ENCODE data around the gene LIMK2.
A peak's percentile ranks its signal among the peaks of the same experiment; 100 is the strongest.
"Not testable (repeated sequence)": the region's sequence is repeated elsewhere in the genome, so short reads cannot be mapped to it uniquely, and the experiment has no call there.

The LIMK2 gene

GRCh38 chr22:31244943-31245451, 32.9 kb downstream of the LIMK2 start:
- peak; percentile 10 for DNase-seq

- DNase-seq: not testable (repeated sequence)
Measured at GRCh38 chr22:31245998-31246397, 33.9 kb downstream of the LIMK2 start.

- DNase-seq: no peak
Measured at GRCh38 chr22:31246687-31247086, 34.6 kb downstream of the LIMK2 start.

- no peak for DNase-seq
Measured at GRCh38 chr22:31247726-31248125, 35.6 kb downstream of the LIMK2 start.

GRCh38 chr22:31248138-31248745, 36.1 kb downstream of the LIMK2 start:
- DNase-seq: no peak

DNA sequence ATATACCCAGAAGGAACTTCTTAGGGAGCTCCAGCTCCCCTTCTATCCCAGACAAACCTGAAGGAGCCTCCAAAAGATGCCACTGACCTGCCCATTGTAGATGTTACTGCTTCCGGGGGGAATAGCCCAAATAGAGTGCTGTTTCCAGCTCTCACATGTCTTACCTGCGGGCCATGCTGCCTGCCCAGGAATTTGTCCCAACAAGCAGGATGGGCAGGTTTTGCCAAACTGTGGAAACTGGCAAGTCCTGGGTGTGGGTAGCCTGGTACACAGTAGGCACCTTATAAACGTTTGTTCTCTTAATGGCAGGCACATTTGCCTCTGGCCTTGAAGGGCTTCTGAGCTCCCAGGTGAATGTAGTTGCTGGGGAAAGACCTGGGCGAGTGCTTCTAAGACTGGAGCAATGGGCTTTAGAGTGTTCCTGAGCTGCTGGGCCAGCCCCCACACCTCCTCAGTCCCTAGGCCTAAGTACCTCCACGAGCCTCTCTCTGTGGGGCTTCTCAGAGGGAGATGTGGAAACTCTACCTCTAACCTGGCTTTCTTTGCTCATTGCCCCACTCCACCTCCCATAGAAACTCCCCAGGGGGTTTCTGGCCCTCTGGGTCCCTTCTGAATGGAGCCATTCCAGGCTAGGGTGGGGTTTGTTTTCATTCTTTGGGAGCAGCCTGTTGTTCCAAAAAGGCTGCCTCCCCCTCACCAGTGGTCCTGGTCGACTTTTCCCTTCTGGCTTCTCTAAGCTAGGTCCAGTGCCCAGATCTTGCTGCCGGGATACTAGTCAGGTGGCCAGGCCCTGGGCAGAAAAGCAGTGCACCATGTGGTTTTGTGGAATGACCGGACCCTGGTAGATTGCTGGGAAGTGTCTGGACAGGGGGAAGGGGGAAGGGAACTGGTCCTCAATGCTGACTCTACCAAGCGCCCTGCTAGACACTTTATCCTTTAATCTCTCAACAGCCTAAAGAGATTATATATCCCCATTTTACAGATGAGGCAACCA, 37.2 kb downstream of the LIMK2 start:
- DNase-seq: no peak

- DNase-seq: no peak
Measured at GRCh38 chr22:31250740-31251600, 38.9 kb downstream of the LIMK2 start.

GRCh38 chr22:31253949-31254348, 41.9 kb downstream of the LIMK2 start:
- no peak for DNase-seq

- DNase-seq: no peak
Measured at GRCh38 chr22:31259798-31260473, 47.8 kb downstream of the LIMK2 start.

GRCh38 chr22:31260474-31260856, 48.4 kb downstream of the LIMK2 start:
- DNase-seq: no peak

DNA sequence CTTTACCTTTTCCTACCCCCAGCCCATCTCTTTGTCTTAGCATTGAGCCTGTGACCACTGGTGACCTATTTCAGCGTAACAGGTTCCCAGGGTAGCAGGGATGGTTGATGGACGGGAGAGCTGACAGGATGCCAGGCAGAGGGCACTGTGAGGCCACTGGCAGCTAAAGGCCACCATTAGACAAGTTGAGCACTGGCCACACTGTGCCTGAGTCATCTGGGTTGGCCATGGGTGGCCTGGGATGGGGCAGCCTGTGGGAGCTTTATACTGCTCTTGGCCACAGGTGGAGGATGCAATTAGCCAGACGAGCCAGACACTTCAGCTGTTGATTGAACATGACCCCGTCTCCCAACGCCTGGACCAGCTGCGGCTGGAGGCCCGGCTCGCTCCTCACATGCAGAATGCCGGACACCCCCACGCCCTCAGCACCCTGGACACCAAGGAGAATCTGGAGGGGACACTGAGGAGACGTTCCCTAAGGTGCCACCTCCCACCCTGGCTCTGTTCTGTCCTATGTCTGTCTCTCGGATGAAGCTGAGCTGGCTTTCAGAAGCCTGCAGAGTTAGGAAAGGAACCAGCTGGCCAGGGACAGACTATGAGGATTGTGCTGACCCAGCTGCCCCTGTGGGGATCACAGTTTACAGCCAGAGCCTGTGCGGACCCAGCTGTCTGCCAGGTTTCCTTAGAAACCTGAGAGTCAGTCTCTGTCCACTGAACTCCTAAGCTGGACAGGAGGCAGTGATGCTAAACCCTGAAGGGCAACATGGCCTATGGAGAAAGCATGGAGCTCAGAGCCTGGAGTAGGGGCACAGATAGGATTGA, 50.4 kb downstream of the LIMK2 start:
- DNase-seq: no peak

- no peak for DNase-seq
Measured at GRCh38 chr22:31263896-31264640, 52.0 kb downstream of the LIMK2 start.

GRCh38 chr22:31268281-31268680, 56.2 kb downstream of the LIMK2 start:
- no peak for DNase-seq

DNA sequence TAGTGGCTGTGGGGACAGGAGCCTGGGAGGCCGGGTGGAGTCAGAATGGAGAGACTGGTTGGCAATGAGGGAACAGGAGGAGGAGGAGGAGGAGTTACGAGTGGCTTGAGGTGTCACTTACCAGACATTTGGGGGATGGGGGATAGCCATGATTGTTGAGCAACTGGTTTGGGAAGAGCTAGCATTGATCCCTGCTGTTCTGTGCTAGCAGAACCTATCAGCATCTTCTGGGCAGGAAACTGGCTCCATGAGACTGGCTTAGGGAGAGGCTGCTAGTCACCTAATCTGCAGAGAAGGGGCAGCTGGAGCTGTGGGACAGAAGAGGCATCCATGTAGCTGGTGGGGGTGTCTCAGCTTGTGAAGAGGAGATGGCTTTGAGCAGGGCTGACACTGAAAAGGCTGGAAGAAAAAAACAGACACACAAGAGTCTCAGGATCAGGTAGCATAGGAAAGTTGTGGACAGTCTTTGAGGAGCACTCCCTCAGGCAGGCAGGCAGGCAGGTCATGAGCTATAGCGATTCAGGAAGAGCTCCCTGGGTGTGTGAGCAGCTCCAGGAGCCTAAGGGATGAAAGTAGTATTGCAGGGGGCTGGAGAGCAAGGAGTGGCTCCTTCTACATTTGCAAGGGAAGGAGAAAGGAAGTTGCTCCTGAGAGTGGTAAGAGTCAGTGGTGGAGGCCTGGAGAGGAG, 57.9 kb downstream of the LIMK2 start:
- DNase-seq: no peak

DNA sequence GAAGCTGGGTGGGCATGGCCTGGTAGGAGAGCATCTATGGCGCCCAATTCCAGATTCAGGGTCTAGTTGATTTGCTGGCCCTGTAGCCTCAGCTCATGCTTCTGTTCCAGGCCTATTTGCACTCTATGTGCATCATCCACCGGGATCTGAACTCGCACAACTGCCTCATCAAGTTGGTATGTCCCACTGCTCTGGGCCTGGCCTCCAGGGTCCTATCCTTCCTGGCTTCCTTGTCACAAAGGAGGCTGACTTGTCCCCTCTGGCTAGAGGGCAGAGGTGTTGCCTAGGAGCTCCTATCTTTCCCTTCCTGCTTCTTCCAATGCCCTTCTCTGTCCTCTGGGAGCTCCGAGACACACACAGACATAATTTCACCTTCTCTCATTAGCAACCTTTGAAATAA, 58.9 kb downstream of the LIMK2 start:
- DNase-seq: no peak

DNA sequence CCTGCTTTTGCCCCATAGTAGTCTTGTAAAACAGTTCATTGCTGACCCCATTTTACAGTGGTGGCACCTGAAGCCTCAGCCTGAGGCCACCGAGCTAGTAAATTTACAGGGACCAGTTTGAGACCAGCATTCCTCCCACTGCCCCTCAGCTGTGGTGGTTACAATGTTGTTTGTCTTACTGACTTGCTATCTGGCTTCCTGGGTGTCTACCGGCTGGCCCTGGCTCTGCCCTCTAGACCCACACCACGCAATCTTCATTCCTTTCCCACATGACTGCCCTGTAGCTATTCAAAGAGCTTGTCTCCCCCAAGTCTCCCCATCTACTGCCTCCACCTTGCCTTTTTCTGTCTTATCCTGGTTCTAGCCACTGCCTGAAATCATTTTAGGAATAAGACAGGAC, 59.4 kb downstream of the LIMK2 start:
- DNase-seq: no peak

GRCh38 chr22:31272522-31273446, 60.7 kb downstream of the LIMK2 start:
- DNase-seq: peak; percentile 26

DNA sequence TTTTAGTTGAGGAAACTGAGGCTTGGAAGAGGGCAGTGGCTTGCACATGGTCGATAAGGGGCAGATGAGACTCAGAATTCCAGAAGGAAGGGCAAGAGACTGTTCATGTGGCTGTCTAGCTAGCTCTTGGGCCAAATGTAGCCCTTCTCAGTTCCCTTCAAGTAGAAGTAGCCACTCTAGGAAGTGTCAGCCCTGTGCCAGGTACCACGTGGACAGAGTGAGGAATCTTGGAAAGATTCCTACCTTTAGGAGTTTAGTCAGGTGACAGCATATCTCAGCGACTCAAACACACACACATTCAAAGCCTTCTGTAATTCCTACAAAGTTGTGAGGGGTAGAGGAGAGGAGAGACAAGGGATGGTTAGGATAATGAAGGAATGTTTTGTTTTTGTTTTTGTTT, 61.9 kb downstream of the LIMK2 start:
- no peak for DNase-seq

- DNase-seq: no peak
Measured at GRCh38 chr22:31275018-31275417, 62.9 kb downstream of the LIMK2 start.

Measured in KG1 (cell line).